SH-SY5Y (cell line): Measurements from ENCODE around the gene IAPP.

ENCODE experiments used
- GATA2 ChIP-seq: IDR thresholded peaks from 2 replicates; pipeline ENCODE4 v1.6.1; 2011; ENCODE audit warnings: mild to moderate bottlenecking, low read depth, low read length
- GATA3 ChIP-seq: IDR thresholded peaks from 2 replicates; pipeline ENCODE4 v1.6.1; 2011; ENCODE audit warnings: low read depth, mild to moderate bottlenecking, low read length, moderate library complexity

GRCh38 chr12:21379218-21379617 lies 6.5 kb downstream of the IAPP start:
- TF ChIP-seq GATA2 (no peak), GATA3 (no peak)
